Tibial nerve (tissue), 4 donors: ENCODE results near the gene OR10H1.

Experiments
- CTCF ChIP-seq, 5 experiments: fragments of 200-600 bp in 3 of 5; fragments of 450-650 bp in 2 of 5; sonication (generic) in 3 of 5; IDR thresholded peaks; one replicate each; pipeline ENCODE4 v1.5.1; 2016 to 2019; ENCODE audit warnings: antibody characterized with exemption in 5 of 5, mild to moderate bottlenecking in 3 of 5, moderate library complexity in 2 of 5
- EP300 ChIP-seq, 2 donors: sonication (generic); formaldehyde crosslinking; IDR thresholded peaks; one replicate each; pipeline ENCODE4 v1.6.1; 2017; ENCODE audit warnings: antibody characterized with exemption in 2 of 2, mild to moderate bottlenecking in 1 of 2

GRCh38 chr19:15829306-15829698 lies 13.8 kb upstream of the OR10H1 start:
- TF ChIP-seq CTCF (IDR thresholded peaks at IDR 0.05), result no peak
- TF ChIP-seq EP300 (IDR thresholded peaks at IDR 0.05), result no peak
